Endodermal cell (in vitro differentiated cells): Measurements from ENCODE around the gene KCNG4. TPM values are rescaled to one million over a fixed set of nuclear protein-coding genes. Genes with fewer than 3 reads are reported as not detected.

Experiments used
- DNase-seq: peaks from one replicate; pipeline ENCODE4 v3.0.0-alpha.2; 2017
- H3K27ac ChIP-seq: 2 replicates; pipeline ENCODE4 v1.5.1; 2013; ENCODE audit warnings: mild to moderate bottlenecking, low read depth, low read length, moderate library complexity
- H3K27me3 ChIP-seq: 2 replicates; pipeline ENCODE4 v1.6.1; 2013; ENCODE audit warnings: mild to moderate bottlenecking, low read length, moderate library complexity; ENCODE audit not compliant: insufficient read depth, control insufficient read depth, poor library complexity, severe bottlenecking
- H3K36me3 ChIP-seq: 2 replicates; pipeline ENCODE4 v1.7.0; 2013; ENCODE audit warnings: mild to moderate bottlenecking, low read length, moderate library complexity; ENCODE audit not compliant: control insufficient read depth, insufficient read depth
- H3K4me1 ChIP-seq: one replicate; pipeline ENCODE4 v1.7.0; 2013; ENCODE audit warnings: low read length; ENCODE audit not compliant: control insufficient read depth, insufficient read depth
- H3K4me3 ChIP-seq: 2 replicates; pipeline ENCODE4 v1.5.1; 2013; ENCODE audit warnings: mild to moderate bottlenecking, low read length, moderate library complexity
- H3K9ac ChIP-seq: 2 replicates; pipeline ENCODE4 v1.6.1; 2013; ENCODE audit warnings: mild to moderate bottlenecking, low read length, moderate library complexity; ENCODE audit not compliant: poor library complexity, severe bottlenecking; ENCODE audit errors: extremely low read depth
- H3K9me3 ChIP-seq: 2 replicates; pipeline ENCODE4 v1.6.1; 2013; ENCODE audit warnings: mild to moderate bottlenecking, low read length, moderate library complexity; ENCODE audit not compliant: control insufficient read depth
- H3K27ac Mint-ChIP-seq: 2 replicates; pipeline ENCODE4 v1.8.0; 2020; ENCODE audit warnings: mixed read lengths
- H3K27me3 Mint-ChIP-seq: 2 replicates; pipeline ENCODE4 v1.8.0; 2021; ENCODE audit warnings: mild to moderate bottlenecking, mixed read lengths; ENCODE audit not compliant: insufficient read depth
- H3K36me3 Mint-ChIP-seq: 2 replicates; pipeline ENCODE4 v1.8.0; 2020; ENCODE audit warnings: low read depth, mixed read lengths
- H3K4me1 Mint-ChIP-seq: 2 replicates; pipeline ENCODE4 v1.8.0; 2020; ENCODE audit warnings: mixed read lengths
- H3K4me3 Mint-ChIP-seq: 2 replicates; pipeline ENCODE4 v1.8.0; 2020; ENCODE audit warnings: mild to moderate bottlenecking, moderate library complexity, mixed read lengths
- H3K9me3 Mint-ChIP-seq: 2 replicates; pipeline ENCODE4 v1.8.0; 2020; ENCODE audit warnings: mild to moderate bottlenecking, mixed read lengths
- CTCF ChIP-seq: fragments of 200-600 bp; sonication (generic); conservative IDR thresholded peaks from 2 replicates; pipeline ENCODE4 v1.5.0; 2021; ENCODE audit warnings: antibody characterized with exemption, mild to moderate bottlenecking
- WGBS, 2 experiments: methylation state at CpG; one replicate each; pipeline versions ENCODE4 v1.1.5 to v1.1.7; 2013; ENCODE audit warnings: missing lambda C conversion rate in 2 of 2, mixed read lengths in 1 of 2; ENCODE audit not compliant: insufficient coverage in 1 of 2, insufficient read length in 1 of 2; 5-methylcytosine and 5-hydroxymethylcytosine counted together
- total RNA-seq, 2 donors: library from RNA; stranded (reverse); fragmentation: NEBNext Ultra II Directional in 1 of 2; extraction: Animal tissue kit (Norgen Biotek cat#: 25700) in 1 of 2; gene quantifications; 2 replicates in 1 of 2; 3 replicates in 1 of 2; pipeline ENCODE4 v1.2.1, GENCODE V29; 2021

The KCNG4 gene
- total RNA-seq, 2 donors from 2014 or later, result not detected

- Histone ChIP-seq H3K9me3 (no peaks in the 10 kb centered on the region), H3K4me3 (no peak overlapping the region), H3K9ac (no peak overlapping the region), H3K27ac (no peak overlapping the region), H3K4me1 (no peaks in the 10 kb centered on the region), H3K27me3 (no peaks in the 10 kb centered on the region), H3K36me3 (no peaks in the 10 kb centered on the region)
- Mint-ChIP-seq H3K27me3 (peaks cover 2% of the 10 kb centered on the region), H3K4me1 (no peaks in the 10 kb centered on the region), H3K9me3 (no peaks in the 10 kb centered on the region), H3K4me3 (no peak overlapping the region), H3K27ac (no peak overlapping the region), H3K36me3 (no peaks in the 10 kb centered on the region)
- TF ChIP-seq CTCF, result no peak
- DNase-seq, result no peak
- WGBS, 2 experiments, result 88 to 94% methylated on average over 5 to 6 of the region's 6 CpGs
Measured at GRCh38 chr16:84227548-84227947, 12.3 kb downstream of the KCNG4 start.

DNA sequence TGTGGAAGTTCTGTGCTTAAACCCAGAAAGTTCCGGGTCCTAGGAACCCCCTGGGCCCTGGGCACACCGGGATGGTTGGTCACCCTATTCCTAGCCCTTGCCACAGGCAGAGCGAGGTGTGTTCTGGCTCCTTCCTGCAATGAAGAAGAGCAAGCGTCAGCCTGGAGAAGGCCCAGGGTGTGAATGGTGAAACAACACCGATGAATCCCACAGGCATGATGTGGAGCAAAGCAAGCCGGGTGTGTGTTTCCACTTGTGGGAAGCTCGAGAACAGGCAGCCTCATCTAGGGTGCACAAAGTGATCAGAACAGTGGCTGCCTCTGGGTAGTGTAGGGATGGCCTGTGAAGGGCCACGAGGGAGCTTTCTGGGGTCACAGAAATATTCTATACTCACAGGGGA lies 13.8 kb downstream of the KCNG4 start:
- 87 to 93% methylated on average over 8 of the region's 8 CpGs for WGBS, 2 experiments
- Mint-ChIP-seq H3K4me1 (no peaks in the 10 kb centered on the region), H3K9me3 (no peaks in the 10 kb centered on the region), H3K27me3 (peaks cover 2% of the 10 kb centered on the region), H3K4me3 (no peak overlapping the region), H3K36me3 (no peaks in the 10 kb centered on the region), H3K27ac (no peak overlapping the region)
- no peak overlapping the region for H3K4me3 ChIP-seq
- DNase-seq, result no peak
- H3K27me3 ChIP-seq, result no peaks in the 10 kb centered on the region
- H3K9me3 ChIP-seq, result no peaks in the 10 kb centered on the region
- no peak overlapping the region for H3K27ac ChIP-seq
- no peaks in the 10 kb centered on the region for H3K36me3 ChIP-seq
- no peak overlapping the region for H3K9ac ChIP-seq
- no peaks in the 10 kb centered on the region for H3K4me1 ChIP-seq
- TF ChIP-seq CTCF, result no peak

DNA sequence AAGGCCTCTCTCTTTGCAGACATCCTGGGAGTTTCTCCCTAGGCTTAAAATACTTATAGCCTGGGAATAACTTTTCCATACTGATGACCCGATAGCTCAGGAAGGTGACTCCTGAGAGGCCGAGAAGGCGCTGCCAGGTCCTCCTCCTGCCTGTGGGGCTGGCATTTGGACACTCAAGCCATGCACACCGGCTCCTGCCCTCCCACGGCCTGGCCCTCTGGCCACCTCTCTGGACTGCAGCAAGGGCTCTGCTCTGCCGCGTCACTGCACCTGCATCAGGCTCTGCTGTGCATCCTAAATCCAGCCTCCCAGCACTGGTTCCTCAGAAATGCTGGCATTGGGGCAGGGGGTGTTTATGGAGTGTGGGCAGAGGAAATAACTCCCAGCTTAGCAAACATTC lies 14.2 kb downstream of the KCNG4 start:
- Histone ChIP-seq H3K4me3 (no peak overlapping the region), H3K27me3 (no peaks in the 10 kb centered on the region), H3K27ac (no peak overlapping the region), H3K9me3 (no peaks in the 10 kb centered on the region), H3K36me3 (no peaks in the 10 kb centered on the region), H3K9ac (no peak overlapping the region), H3K4me1 (no peaks in the 10 kb centered on the region)
- no peak for DNase-seq
- Mint-ChIP-seq H3K9me3 (no peaks in the 10 kb centered on the region), H3K4me3 (no peak overlapping the region), H3K4me1 (no peaks in the 10 kb centered on the region), H3K27ac (no peak overlapping the region), H3K36me3 (no peaks in the 10 kb centered on the region), H3K27me3 (no peaks in the 10 kb centered on the region)
- 94 to 95% methylated on average over 7 of the region's 7 CpGs for WGBS, 2 experiments
- no peak for TF ChIP-seq CTCF
